ENCODE data around the gene IL1R2.
"Not testable (repeated sequence)": the region's sequence is repeated elsewhere in the genome, so short reads cannot be mapped to it uniquely, and the experiment has no call there.

Gene IL1R2

GRCh38 chr2:102000813-102001766, 9.3 kb downstream of the IL1R2 start:
- DNase-seq, result no peak

- DNase-seq, result no peak
These were observed 10.0 kb downstream of the IL1R2 start for GRCh38 chr2:102001767-102002142.

GRCh38 chr2:102002228-102002627, 10.5 kb downstream of the IL1R2 start:
- DNase-seq, result no peak

GRCh38 chr2:102002909-102003308, 11.1 kb downstream of the IL1R2 start:
- DNase-seq, result not testable (repeated sequence)

- DNase-seq, result no peak
These were observed 11.9 kb downstream of the IL1R2 start for GRCh38 chr2:102003696-102004095.

GRCh38 chr2:102004581-102004980, 12.8 kb downstream of the IL1R2 start:
- no peak for DNase-seq

GRCh38 chr2:102005449-102005848, 13.7 kb downstream of the IL1R2 start:
- no peak for DNase-seq

- DNase-seq, result no peak
These were observed 14.5 kb downstream of the IL1R2 start for GRCh38 chr2:102005989-102006885.

GRCh38 chr2:102006886-102007278, 15.1 kb downstream of the IL1R2 start:
- DNase-seq, result no peak

GRCh38 chr2:102008490-102008889, 16.7 kb downstream of the IL1R2 start:
- no peak for DNase-seq

GRCh38 chr2:102009557-102009956, 17.8 kb downstream of the IL1R2 start:
- DNase-seq, result no peak

GRCh38 chr2:102010902-102011301, 19.1 kb downstream of the IL1R2 start:
- DNase-seq, result no peak

GRCh38 chr2:102012061-102012614, 20.4 kb downstream of the IL1R2 start:
- no peak for DNase-seq

GRCh38 chr2:102013206-102014040, 21.7 kb downstream of the IL1R2 start:
- no peak for DNase-seq

GRCh38 chr2:102014041-102014345, 22.2 kb downstream of the IL1R2 start:
- no peak for DNase-seq

GRCh38 chr2:102015399-102015798, 23.6 kb downstream of the IL1R2 start:
- no peak for DNase-seq

GRCh38 chr2:102016399-102016955, 24.7 kb downstream of the IL1R2 start:
- no peak for DNase-seq

GRCh38 chr2:102018823-102019445, 27.2 kb downstream of the IL1R2 start:
- no peak for DNase-seq

- DNase-seq, result peak; percentile 34
These were observed 28.9 kb downstream of the IL1R2 start for GRCh38 chr2:102020596-102021170.

GRCh38 chr2:102021779-102022178, 30.0 kb downstream of the IL1R2 start:
- DNase-seq, result no peak

- DNase-seq, result no peak
These were observed 31.3 kb downstream of the IL1R2 start for GRCh38 chr2:102022884-102023539.

All from KG1 (cell line).